ENCODE data around the gene GALNT5. TPM values are rescaled to one million over a fixed set of nuclear protein-coding genes. Genes with fewer than 3 reads are reported as not detected.

Gene GALNT5
- total and polyA plus RNA-seq, 4 donors = under 0.01 to 5.3 (median 0.01) TPM; not detected in 1

DNA sequence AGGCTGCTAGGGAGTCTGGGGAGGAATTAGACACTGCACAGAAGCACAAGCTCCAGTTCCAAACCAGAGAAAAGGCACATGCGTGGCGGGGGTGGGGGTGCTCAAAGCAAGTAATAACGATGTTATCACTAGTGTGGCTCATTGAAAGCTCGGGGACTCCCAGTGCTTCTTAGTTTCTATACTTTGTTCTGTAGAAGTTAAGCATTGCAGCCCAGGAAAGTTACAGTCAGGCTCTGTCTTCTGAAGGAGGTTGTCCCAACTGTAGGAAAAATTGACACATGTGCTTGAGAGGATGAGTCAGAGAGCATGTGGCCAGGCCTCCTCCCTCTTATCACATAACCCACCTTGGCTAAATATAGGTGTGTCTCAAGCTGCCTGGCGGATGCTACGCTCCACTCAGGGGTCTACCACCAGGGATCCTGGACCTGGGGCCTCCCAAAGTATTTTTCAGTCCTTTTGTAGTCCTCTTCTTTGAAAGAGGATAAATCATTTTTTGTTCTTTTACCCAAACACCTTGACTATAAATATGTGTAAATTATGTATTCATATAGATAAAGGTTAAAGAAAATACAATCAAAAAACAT is 3.8 kb downstream of the GALNT5 start:
- 58% methylated on average over 6 of the region's 6 CpGs for WGBS
- peak; percentile 4 for TF ChIP-seq NR2F2 (IDR thresholded peaks at IDR 0.05)
- TF ChIP-seq, protein P1, sequence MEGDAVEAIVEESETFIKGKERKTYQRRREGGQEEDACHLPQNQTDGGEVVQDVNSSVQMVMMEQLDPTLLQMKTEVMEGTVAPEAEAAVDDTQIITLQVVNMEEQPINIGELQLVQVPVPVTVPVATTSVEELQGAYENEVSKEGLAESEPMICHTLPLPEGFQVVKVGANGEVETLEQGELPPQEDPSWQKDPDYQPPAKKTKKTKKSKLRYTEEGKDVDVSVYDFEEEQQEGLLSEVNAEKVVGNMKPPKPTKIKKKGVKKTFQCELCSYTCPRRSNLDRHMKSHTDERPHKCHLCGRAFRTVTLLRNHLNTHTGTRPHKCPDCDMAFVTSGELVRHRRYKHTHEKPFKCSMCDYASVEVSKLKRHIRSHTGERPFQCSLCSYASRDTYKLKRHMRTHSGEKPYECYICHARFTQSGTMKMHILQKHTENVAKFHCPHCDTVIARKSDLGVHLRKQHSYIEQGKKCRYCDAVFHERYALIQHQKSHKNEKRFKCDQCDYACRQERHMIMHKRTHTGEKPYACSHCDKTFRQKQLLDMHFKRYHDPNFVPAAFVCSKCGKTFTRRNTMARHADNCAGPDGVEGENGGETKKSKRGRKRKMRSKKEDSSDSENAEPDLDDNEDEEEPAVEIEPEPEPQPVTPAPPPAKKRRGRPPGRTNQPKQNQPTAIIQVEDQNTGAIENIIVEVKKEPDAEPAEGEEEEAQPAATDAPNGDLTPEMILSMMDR (IDR thresholded peaks at IDR 0.05; ENCODE audit: low read depth, low read length, missing input control) = no peak
- no peak overlapping the region for H3K4me3 ChIP-seq (ENCODE audit: low read depth in 1 of 3, low read length in 3 of 3)
- H3K4me1 ChIP-seq (ENCODE audit: control insufficient read depth in 4 of 4, insufficient read depth in 4 of 4, low read length in 3 of 4) = peaks cover 0 to 5% (median 0%) of the 10 kb centered on the region in 4 donors
- no peaks in the 10 kb centered on the region for H3K9me3 ChIP-seq (ENCODE audit: control insufficient read depth in 4 of 4, low read length in 3 of 4)
- H3K27me3 ChIP-seq (ENCODE audit: control insufficient read depth in 4 of 4, insufficient read depth in 4 of 4, low read length in 3 of 4) = peaks cover 0 to 1% (median 0%) of the 10 kb centered on the region in 4 donors
- no peak overlapping the region for H3K9ac ChIP-seq (ENCODE audit: low read depth in 1 of 2, low read length in 2 of 2)
- DNase-seq (ENCODE audit: low spot score) = peak; percentile 46
- no peak overlapping the region for H3K27ac ChIP-seq (ENCODE audit: low read depth in 1 of 2, low read length in 2 of 2)
- H3K36me3 ChIP-seq (ENCODE audit: control insufficient read depth in 4 of 4, insufficient read depth in 3 of 4, low read depth in 1 of 4, low read length in 3 of 4) = no peaks in the 10 kb centered on the region

DNA sequence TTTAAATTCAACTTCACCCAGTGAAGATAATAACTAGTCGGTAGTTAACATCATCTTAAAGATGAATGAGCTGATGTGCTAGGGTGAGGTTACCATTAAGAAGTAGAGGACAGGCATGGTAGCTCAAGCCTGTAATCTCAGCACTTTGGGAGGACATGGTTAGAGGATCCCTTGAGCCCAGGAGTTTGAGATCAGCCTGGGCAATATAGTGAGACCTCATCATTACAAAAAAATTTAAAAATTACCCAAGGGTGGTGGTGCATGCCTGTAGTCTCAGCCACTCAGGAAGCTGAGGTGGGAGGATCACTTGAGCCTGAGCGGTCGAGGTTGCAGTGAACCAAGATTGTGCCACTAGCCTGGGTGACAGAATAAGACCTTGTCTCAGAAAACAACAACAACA is 4.7 kb downstream of the GALNT5 start:
- no peaks in the 10 kb centered on the region for H3K9me3 ChIP-seq (ENCODE audit: control insufficient read depth in 4 of 4, low read length in 3 of 4)
- no peak overlapping the region for H3K9ac ChIP-seq (ENCODE audit: low read depth in 1 of 2, low read length in 2 of 2)
- DNase-seq (ENCODE audit: low spot score) = no peak
- H3K36me3 ChIP-seq (ENCODE audit: control insufficient read depth in 4 of 4, insufficient read depth in 3 of 4, low read depth in 1 of 4, low read length in 3 of 4) = no peaks in the 10 kb centered on the region
- WGBS = 91% methylated on average over 3 of the region's 3 CpGs
- H3K27me3 ChIP-seq (ENCODE audit: control insufficient read depth in 4 of 4, insufficient read depth in 4 of 4, low read length in 3 of 4) = peaks cover 0 to under 1% (median 0%) of the 10 kb centered on the region in 4 donors
- TF ChIP-seq, protein P2, sequence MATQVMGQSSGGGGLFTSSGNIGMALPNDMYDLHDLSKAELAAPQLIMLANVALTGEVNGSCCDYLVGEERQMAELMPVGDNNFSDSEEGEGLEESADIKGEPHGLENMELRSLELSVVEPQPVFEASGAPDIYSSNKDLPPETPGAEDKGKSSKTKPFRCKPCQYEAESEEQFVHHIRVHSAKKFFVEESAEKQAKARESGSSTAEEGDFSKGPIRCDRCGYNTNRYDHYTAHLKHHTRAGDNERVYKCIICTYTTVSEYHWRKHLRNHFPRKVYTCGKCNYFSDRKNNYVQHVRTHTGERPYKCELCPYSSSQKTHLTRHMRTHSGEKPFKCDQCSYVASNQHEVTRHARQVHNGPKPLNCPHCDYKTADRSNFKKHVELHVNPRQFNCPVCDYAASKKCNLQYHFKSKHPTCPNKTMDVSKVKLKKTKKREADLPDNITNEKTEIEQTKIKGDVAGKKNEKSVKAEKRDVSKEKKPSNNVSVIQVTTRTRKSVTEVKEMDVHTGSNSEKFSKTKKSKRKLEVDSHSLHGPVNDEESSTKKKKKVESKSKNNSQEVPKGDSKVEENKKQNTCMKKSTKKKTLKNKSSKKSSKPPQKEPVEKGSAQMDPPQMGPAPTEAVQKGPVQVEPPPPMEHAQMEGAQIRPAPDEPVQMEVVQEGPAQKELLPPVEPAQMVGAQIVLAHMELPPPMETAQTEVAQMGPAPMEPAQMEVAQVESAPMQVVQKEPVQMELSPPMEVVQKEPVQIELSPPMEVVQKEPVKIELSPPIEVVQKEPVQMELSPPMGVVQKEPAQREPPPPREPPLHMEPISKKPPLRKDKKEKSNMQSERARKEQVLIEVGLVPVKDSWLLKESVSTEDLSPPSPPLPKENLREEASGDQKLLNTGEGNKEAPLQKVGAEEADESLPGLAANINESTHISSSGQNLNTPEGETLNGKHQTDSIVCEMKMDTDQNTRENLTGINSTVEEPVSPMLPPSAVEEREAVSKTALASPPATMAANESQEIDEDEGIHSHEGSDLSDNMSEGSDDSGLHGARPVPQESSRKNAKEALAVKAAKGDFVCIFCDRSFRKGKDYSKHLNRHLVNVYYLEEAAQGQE (IDR thresholded peaks at IDR 0.05) = no peak
- TF ChIP-seq SP1 (IDR thresholded peaks at IDR 0.05) = no peak
- no peak for TF ChIP-seq RAD21 (IDR thresholded peaks at IDR 0.05)
- TF ChIP-seq TAF1 (conservative IDR thresholded peaks at IDR 0.05) = no peak
- no peak for TF ChIP-seq RXRA (IDR thresholded peaks at IDR 0.05)
- TF ChIP-seq HNF4G (IDR thresholded peaks at IDR 0.05) = no peak
- TF ChIP-seq GABPA (IDR thresholded peaks at IDR 0.05 in 1 of 2, conservative IDR thresholded peaks at IDR 0.05 in 1 of 2) = no peak
- TF ChIP-seq NR2F2 (IDR thresholded peaks at IDR 0.05) = no peak
- TF ChIP-seq YY1 (IDR thresholded peaks at IDR 0.05) = no peak
- no peak for TF ChIP-seq JUND (IDR thresholded peaks at IDR 0.05)
- TF ChIP-seq, protein P3, sequence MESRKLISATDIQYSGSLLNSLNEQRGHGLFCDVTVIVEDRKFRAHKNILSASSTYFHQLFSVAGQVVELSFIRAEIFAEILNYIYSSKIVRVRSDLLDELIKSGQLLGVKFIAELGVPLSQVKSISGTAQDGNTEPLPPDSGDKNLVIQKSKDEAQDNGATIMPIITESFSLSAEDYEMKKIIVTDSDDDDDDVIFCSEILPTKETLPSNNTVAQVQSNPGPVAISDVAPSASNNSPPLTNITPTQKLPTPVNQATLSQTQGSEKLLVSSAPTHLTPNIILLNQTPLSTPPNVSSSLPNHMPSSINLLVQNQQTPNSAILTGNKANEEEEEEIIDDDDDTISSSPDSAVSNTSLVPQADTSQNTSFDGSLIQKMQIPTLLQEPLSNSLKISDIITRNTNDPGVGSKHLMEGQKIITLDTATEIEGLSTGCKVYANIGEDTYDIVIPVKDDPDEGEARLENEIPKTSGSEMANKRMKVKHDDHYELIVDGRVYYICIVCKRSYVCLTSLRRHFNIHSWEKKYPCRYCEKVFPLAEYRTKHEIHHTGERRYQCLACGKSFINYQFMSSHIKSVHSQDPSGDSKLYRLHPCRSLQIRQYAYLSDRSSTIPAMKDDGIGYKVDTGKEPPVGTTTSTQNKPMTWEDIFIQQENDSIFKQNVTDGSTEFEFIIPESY (IDR thresholded peaks at IDR 0.05) = no peak
- TF ChIP-seq, protein P4, sequence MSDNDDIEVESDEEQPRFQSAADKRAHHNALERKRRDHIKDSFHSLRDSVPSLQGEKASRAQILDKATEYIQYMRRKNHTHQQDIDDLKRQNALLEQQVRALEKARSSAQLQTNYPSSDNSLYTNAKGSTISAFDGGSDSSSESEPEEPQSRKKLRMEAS (IDR thresholded peaks at IDR 0.05) = no peak
- TF ChIP-seq HNF4A (conservative IDR thresholded peaks at IDR 0.05) = no peak
- no peak for TF ChIP-seq EGR1 (IDR thresholded peaks at IDR 0.05; ENCODE audit: low read depth in 2 of 2)
- TF ChIP-seq FOXA1 (IDR thresholded peaks at IDR 0.05) = no peak
- TF ChIP-seq FOXA2 (IDR thresholded peaks at IDR 0.05) = no peak
- no peak overlapping the region for H3K27ac ChIP-seq (ENCODE audit: low read depth in 1 of 2, low read length in 2 of 2)
- no peak overlapping the region for H3K4me3 ChIP-seq (ENCODE audit: low read depth in 1 of 3, low read length in 3 of 3)
- peaks cover 0 to 4% (median 0%) of the 10 kb centered on the region in 4 donors for H3K4me1 ChIP-seq (ENCODE audit: control insufficient read depth in 4 of 4, insufficient read depth in 4 of 4, low read length in 3 of 4)
